Lung (tissue), 16 donors: ENCODE results near the gene HEXA. TPM values are rescaled to one million over a fixed set of nuclear protein-coding genes. Genes with fewer than 3 reads are reported as not detected.
A peak's percentile ranks its signal among the peaks of the same experiment; 100 is the strongest.

Experiments
- ATAC-seq: fragments of 200-7000 bp; cut with Tn5 transposase; one replicate; pipeline ENCODE4 v1.9.1; 2020; ENCODE audit warnings: moderate number of reproducible peaks; ENCODE audit not compliant: insufficient read depth, low FRiP score
- DNase-seq, 3 donors: peaks; one replicate each; pipeline ENCODE4 v3.0.0-alpha.2; 2013 to 2017
- H3K27ac ChIP-seq, 2 donors: one replicate each; pipeline ENCODE4 v1.5.1; 2013; ENCODE audit warnings: mild to moderate bottlenecking in 2 of 2, moderate library complexity in 2 of 2, control low read depth in 1 of 2, inconsistent platforms in 1 of 2, low read depth in 1 of 2, low read length in 1 of 2
- H3K27me3 ChIP-seq, 3 donors: one replicate each; pipeline ENCODE4 v1.5.1; 2013; ENCODE audit warnings: low read length in 2 of 3; ENCODE audit not compliant: control insufficient read depth in 3 of 3, insufficient read depth in 3 of 3
- H3K36me3 ChIP-seq, 4 donors: one replicate each; pipeline ENCODE4 v1.5.1; 2013; ENCODE audit warnings: low read length in 4 of 4, mild to moderate bottlenecking in 1 of 4, moderate library complexity in 1 of 4; ENCODE audit not compliant: control insufficient read depth in 4 of 4, insufficient read depth in 4 of 4
- H3K4me1 ChIP-seq, 5 donors: one replicate each; pipeline ENCODE4 v1.5.1; 2013; ENCODE audit warnings: low read length in 5 of 5, mild to moderate bottlenecking in 2 of 5, moderate library complexity in 1 of 5; ENCODE audit not compliant: control insufficient read depth in 5 of 5, insufficient read depth in 5 of 5
- H3K4me3 ChIP-seq: one replicate; pipeline ENCODE4 v1.5.1; 2013; ENCODE audit warnings: mild to moderate bottlenecking, control low read depth, moderate library complexity
- H3K9ac ChIP-seq, 2 donors: one replicate each; pipeline ENCODE4 v1.5.1; 2013; ENCODE audit warnings: low read length in 2 of 2, control low read depth in 1 of 2; ENCODE audit not compliant: insufficient read depth in 1 of 2
- H3K9me3 ChIP-seq, 4 donors: one replicate each; pipeline ENCODE4 v1.5.1; 2013; ENCODE audit warnings: low read length in 3 of 4, mild to moderate bottlenecking in 1 of 4, moderate library complexity in 1 of 4; ENCODE audit not compliant: control insufficient read depth in 4 of 4, insufficient read depth in 3 of 4
- CTCF ChIP-seq: IDR thresholded peaks from 2 replicates; pipeline ENCODE4 v1.5.1; 2012; ENCODE audit warnings: mild to moderate bottlenecking; ENCODE audit errors: control extremely low read depth, extremely low read depth
- WGBS, 2 donors: extraction: QIAGEN DNeasy Blood & Tissue Kit; methylation state at CpG; one replicate each; pipeline ENCODE4 v1.1.7; 2013; 5-methylcytosine and 5-hydroxymethylcytosine counted together
- long read RNA-seq, 5 donors: transcript quantifications; one replicate each; lab custom pipeline, GENCODE V29; 2026
- polyA plus RNA-seq, 2 donors: library from polyadenylated mRNA; stranded (reverse); fragments of 200-250 nt; gene quantifications; one replicate each; pipeline ENCODE4 v1.2.1, GENCODE V29; 2013
- total RNA-seq, 2 donors: library from RNA; depleted of rRNA in 1 of 2; stranded (reverse); fragments of >200 nt in 1 of 2; gene quantifications; one replicate each; pipeline ENCODE4 v1.2.1, GENCODE V29; 2014 to 2021
- donor health status: control.
- donor health status: control.
- donor health status: Bipolar disorder and iron deficiency.
- donor health status: healthy.
- donor health status: DM: yes; HTN: yes; CAD: no.

Gene HEXA
- 100 to 1,000 TPM; 108 to 151 TPM for total RNA-seq
- 100 to 1,000 TPM; 114 to 156 TPM for polyA plus RNA-seq
- long read RNA-seq, donor 1, full-length matches to known transcripts, result 16 of 43 reads
- long read RNA-seq, donor 1, partial matches to known transcripts, result 27 of 43 reads
- long read RNA-seq, donor 1, other reads (novel, unspliced or antisense), result 0 of 43 reads
- long read RNA-seq, donor 2, full-length matches to known transcripts, result 8 of 14 reads
- long read RNA-seq, donor 2, partial matches to known transcripts, result 6 of 14 reads
- long read RNA-seq, donor 2, other reads (novel, unspliced or antisense), result 0 of 14 reads
- long read RNA-seq, donor 3, full-length matches to known transcripts, result 9 of 9 reads
- long read RNA-seq, donor 3, partial matches to known transcripts, result 0 of 9 reads
- long read RNA-seq, donor 3, other reads (novel, unspliced or antisense), result 0 of 9 reads
- long read RNA-seq, donor 4, partial matches to known transcripts, result 0 of 3 reads
- long read RNA-seq, donor 4, other reads (novel, unspliced or antisense), result 0 of 3 reads
- long read RNA-seq, donor 5, full-length matches to known transcripts, result 25 of 25 reads
- long read RNA-seq, donor 5, partial matches to known transcripts, result 0 of 25 reads
- long read RNA-seq, donor 5, other reads (novel, unspliced or antisense), result 0 of 25 reads

- Histone ChIP-seq H3K4me1 (peaks cover 0 to 18% (median 4%) of the 10 kb centered on the region in 5 donors), H3K9ac (peak within 1 kb of the TSS; percentile 97 to 99), H3K27ac (peak within 1 kb of the TSS; percentile 87 to 96), H3K4me3 (peak within 1 kb of the TSS; percentile 82), H3K9me3 (no peaks in the 10 kb centered on the region), H3K36me3 (no peaks in the 10 kb centered on the region), H3K27me3 (peaks cover 0 to 4% (median 0%) of the 10 kb centered on the region in 3 donors)
- peak; percentile 86 for ATAC-seq
- peak; percentile 96 to 98 (median 98) for DNase-seq
- 0 to 1% methylated on average over 50 of the region's 50 CpGs for WGBS, 2 donors
- no peak for TF ChIP-seq CTCF
Measured at GRCh38 chr15:72375846-72376581, at the start of gene HEXA. HEXA (minus strand) TSS chr15:72376014; CDS start chr15:72375972, 42 bp downstream.

GRCh38 chr15:72423256-72423655 lies 47.4 kb upstream of the HEXA start:
- 74 to 86% methylated on average over 2 of the region's 2 CpGs for WGBS, 2 donors
- TF ChIP-seq CTCF, result no peak
- Histone ChIP-seq H3K27ac (no peak overlapping the region), H3K4me1 (no peaks in the 10 kb centered on the region), H3K36me3 (no peaks in the 10 kb centered on the region), H3K9ac (no peak overlapping the region), H3K9me3 (peaks cover 0 to 6% (median 0%) of the 10 kb centered on the region in 4 donors), H3K27me3 (peaks cover 0 to 2% (median 0%) of the 10 kb centered on the region in 3 donors), H3K4me3 (no peak overlapping the region)
- ATAC-seq (no peak), DNase-seq (no peak)

- no peak for TF ChIP-seq CTCF
- H3K27ac ChIP-seq, result no peak overlapping the region
- peaks cover 0 to 2% (median 0%) of the 10 kb centered on the region in 3 donors for H3K27me3 ChIP-seq
- no peaks in the 10 kb centered on the region for H3K4me1 ChIP-seq
- no peaks in the 10 kb centered on the region for H3K36me3 ChIP-seq
- DNase-seq (no peak), ATAC-seq (no peak)
- H3K9me3 ChIP-seq, result peaks cover 0 to 2% (median 0%) of the 10 kb centered on the region in 4 donors
- 65 to 91% methylated on average over 1 of the region's 1 CpG for WGBS, 2 donors
- no peak overlapping the region for H3K9ac ChIP-seq
- H3K4me3 ChIP-seq, result no peak overlapping the region
Measured at GRCh38 chr15:72421484-72421883, 45.7 kb upstream of the HEXA start.
